ENCODE measurements around the gene DOCK4.

- TF ChIP-seq CTCF (IDR thresholded peaks at IDR 0.05) (no peak), POLR2A (IDR thresholded peaks at IDR 0.05) (no peak)
Measured at GRCh38 chr7:112162784-112163506, 43.3 kb downstream of the DOCK4 start.

All from testis (tissue), 2 donors.